Prostate gland (tissue), 2 donors: ENCODE results near the gene NRROS. TPM values are rescaled to one million over a fixed set of nuclear protein-coding genes. Genes with fewer than 3 reads are reported as not detected.

Experiments used
- DNase-seq: peaks from one replicate; pipeline ENCODE4 v3.0.0-alpha.2; 2019; ENCODE audit warnings: low spot score
- H3K27ac ChIP-seq, 2 donors: fragments of 200-600 bp; sonication (generic); 2 replicates each; pipeline ENCODE4 v1.5.1; 2017 to 2019
- H3K27me3 ChIP-seq: fragments of 200-600 bp; sonication (generic); replicated peaks from 2 replicates; pipeline ENCODE4 v1.5.1; 2019; ENCODE audit not compliant: insufficient read depth
- H3K36me3 ChIP-seq, 2 donors: fragments of 200-600 bp; sonication (generic); 1 replicate in 1 of 2; 2 replicates in 1 of 2; pipeline versions ENCODE4 v1.5.1 to v1.8.1; 2017 to 2019
- H3K4me1 ChIP-seq: fragments of 200-600 bp; sonication (generic); replicated peaks from 2 replicates; pipeline ENCODE4 v1.5.1; 2019
- H3K4me3 ChIP-seq, 2 donors: fragments of 200-600 bp; sonication (generic); 2 replicates each; pipeline ENCODE4 v1.5.1; 2017 to 2019
- H3K9me3 ChIP-seq: fragments of 200-600 bp; sonication (generic); 2 replicates; pipeline ENCODE4 v1.5.1; 2017
- CTCF ChIP-seq, 4 experiments: fragments of 200-600 bp in 2 of 4; fragments of 450-650 bp in 2 of 4; sonication (generic) in 2 of 4; IDR thresholded peaks; 1 replicate in 3 of 4; 2 replicates in 1 of 4; pipeline ENCODE4 v1.5.1; 2016 to 2019; ENCODE audit warnings: antibody characterized with exemption in 4 of 4, mild to moderate bottlenecking in 2 of 4, moderate library complexity in 2 of 4
- POLR2A ChIP-seq: fragments of 450-650 bp; IDR thresholded peaks from one replicate; pipeline ENCODE4 v1.6.1; 2016; ENCODE audit warnings: antibody characterized with exemption, mild to moderate bottlenecking
- POLR2AphosphoS5 ChIP-seq: sonication (generic); formaldehyde crosslinking; IDR thresholded peaks from one replicate; pipeline ENCODE4 v1.6.1; 2017; ENCODE audit warnings: antibody characterized with exemption
- WGBS: methylation state at CpG from one replicate; pipeline ENCODE4 v1.1.5; 2018; 5-methylcytosine and 5-hydroxymethylcytosine counted together
- intact Hi-C: fragments of 100-400 bp; cut with DNase I; formaldehyde crosslinking; loops from one replicate; pipeline ENCODE4 v1.14.2; 2022
- small RNA-seq, 2 donors: library from RNA; depleted of rRNA; stranded (forward); fragments of <200 nt; gene quantifications; one replicate each; pipeline ENCODE3, GENCODE V24; 2016
- total RNA-seq, 2 donors: library from RNA; depleted of rRNA; stranded (reverse); fragments of >200 nt; gene quantifications; one replicate each; pipeline ENCODE4 v1.1.0, GENCODE V29; 2016

Gene NRROS
- total RNA-seq, 2 donors from 2014 or later = 2.0 to 5.5 TPM

DNA sequence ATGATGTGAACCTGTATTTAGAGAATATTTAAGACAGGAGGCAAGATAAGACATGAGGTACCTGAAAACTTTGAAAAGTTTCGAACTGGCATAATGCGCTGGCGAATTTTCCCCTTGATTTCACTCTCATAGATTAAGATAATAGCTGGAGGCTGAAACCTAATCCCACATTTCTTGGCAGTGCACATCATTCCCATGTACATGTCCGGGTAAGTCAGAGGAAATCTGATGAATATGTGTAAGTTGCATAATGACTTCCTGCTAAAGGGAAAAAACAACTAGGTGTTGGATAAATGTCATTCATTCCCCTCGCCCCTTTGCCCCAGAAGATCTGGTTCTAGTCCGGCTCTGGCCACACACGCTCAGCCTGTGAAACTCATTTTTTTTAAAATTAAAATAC, 69.0 kb downstream of the NRROS start:
- Histone ChIP-seq H3K27ac (no peak overlapping the region), H3K27me3 (no peaks in the 10 kb centered on the region), H3K4me1 (no peaks in the 10 kb centered on the region), H3K36me3 (no peaks in the 10 kb centered on the region), H3K9me3 (no peaks in the 10 kb centered on the region), H3K4me3 (no peak overlapping the region)
- no peak for DNase-seq
- TF ChIP-seq POLR2A (no peak), POLR2AphosphoS5 (no peak), CTCF (IDR thresholded peaks at IDR 0.05) (no peak)
- intact Hi-C loops = no loop called here
- 49% methylated on average over 7 of the region's 7 CpGs for WGBS

Small RNA genes within 50 kb of the gene (small RNA-seq; reads per million reads assigned to genes)
- 0 reads per million in 2 donors for gene RNU6-646P

Other genes starting within 250 kb of the NRROS start
- 10 to 100 TPM; 19.1 to 36.9 TPM for gene UBXN7, start 207.3 kb upstream of the NRROS start, total RNA-seq
- 10 to 100 TPM; 17.1 to 30.6 TPM for gene RNF168, start 135.9 kb upstream of the NRROS start, total RNA-seq
- not detected for gene SMCO1, start 124.3 kb upstream of the NRROS start, total RNA-seq
- 10 to 100 TPM in 1 of 2 donors, 1 to 10 TPM in 1; 8.4 to 17.3 TPM for gene WDR53, start 71.1 kb upstream of the NRROS start, total RNA-seq
- gene FBXO45, start 71.0 kb upstream of the NRROS start, total RNA-seq = 1 to 10 TPM; 5.7 to 6.1 TPM
- gene CEP19, start 72.6 kb downstream of the NRROS start, total RNA-seq = 1 to 10 TPM; 2.2 to 6.3 TPM
- 10 to 100 TPM; 32.6 to 60.4 TPM for gene PIGX, start 72.7 kb downstream of the NRROS start, total RNA-seq
- gene PAK2, start 100.2 kb downstream of the NRROS start, total RNA-seq = 10 to 100 TPM; 37.4 to 48.3 TPM
- 10 to 100 TPM; 28.3 to 62.9 TPM for gene SENP5, start 228.2 kb downstream of the NRROS start, total RNA-seq